H7 (cell line): ENCODE results near the gene CYSRT1. TPM values are rescaled to one million over a fixed set of nuclear protein-coding genes. Genes with fewer than 3 reads are reported as not detected.
A peak's percentile ranks its signal among the peaks of the same experiment; 100 is the strongest.

Experiments
- DNase-seq: peaks from one replicate; pipeline ENCODE4 v3.0.0; 2012
- H3K27me3 ChIP-seq: 2 replicates; pipeline ENCODE4 v1.6.0; 2011; ENCODE audit warnings: mild to moderate bottlenecking, low read length; ENCODE audit not compliant: control insufficient read depth, insufficient read depth
- H3K36me3 ChIP-seq: replicated peaks from 2 replicates; pipeline ENCODE4 v1.5.1; 2011; ENCODE audit warnings: low read length; ENCODE audit not compliant: control insufficient read depth, insufficient read depth
- H3K4me3 ChIP-seq: 2 replicates; pipeline ENCODE4 v1.5.1; 2011; ENCODE audit warnings: low read depth, mild to moderate bottlenecking, control low read depth, low read length, moderate library complexity; ENCODE audit not compliant: insufficient read depth
- total RNA-seq: library from RNA; depleted of rRNA; stranded (reverse); fragments of >200 nt; shearing (Covaris generic); gene quantifications from 2 replicates; pipeline ENCODE4 v1.2.3, GENCODE V29; 2014

Gene CYSRT1
- total RNA-seq, 1 experiment from 2014 or later = 0.83 TPM

GRCh38 chr9:137266162-137266527 is 41.2 kb downstream of the CYSRT1 start:
- Histone ChIP-seq H3K27me3 (no peaks in the 10 kb centered on the region), H3K36me3 (peaks cover 20% of the 10 kb centered on the region), H3K4me3 (no peak overlapping the region)
- peak; percentile 51 for DNase-seq

GRCh38 chr9:137266585-137267453 is 41.8 kb downstream of the CYSRT1 start:
- peak; percentile 48 for DNase-seq
- Histone ChIP-seq H3K36me3 (peaks cover 22% of the 10 kb centered on the region), H3K27me3 (no peaks in the 10 kb centered on the region), H3K4me3 (no peak overlapping the region)

- DNase-seq = peak; percentile 31
- Histone ChIP-seq H3K27me3 (no peaks in the 10 kb centered on the region), H3K36me3 (peaks cover 24% of the 10 kb centered on the region), H3K4me3 (no peak overlapping the region)
These were observed 43.0 kb downstream of the CYSRT1 start for GRCh38 chr9:137267933-137268355.

- H3K36me3 ChIP-seq = peaks cover 21% of the 10 kb centered on the region
- H3K27me3 ChIP-seq = no peaks in the 10 kb centered on the region
- H3K4me3 ChIP-seq = no peak overlapping the region
- DNase-seq = peak; percentile 24
These were observed 43.7 kb downstream of the CYSRT1 start for GRCh38 chr9:137268538-137269201.

- H3K4me3 ChIP-seq = no peak overlapping the region
These were observed 44.3 kb downstream of the CYSRT1 start for GRCh38 chr9:137269231-137269772.

GRCh38 chr9:137270929-137271695 is 46.1 kb downstream of the CYSRT1 start:
- DNase-seq = peak; percentile 61
- H3K4me3 ChIP-seq = no peak overlapping the region

More at GRCh38 chr9:137269231-137269772, 44.3 kb downstream of the CYSRT1 start:
- H3K36me3 ChIP-seq = peaks cover 19% of the 10 kb centered on the region
- peak; percentile 14 for DNase-seq
- H3K27me3 ChIP-seq = no peaks in the 10 kb centered on the region

GRCh38 chr9:137271696-137272076 is 46.7 kb downstream of the CYSRT1 start:
- H3K36me3 ChIP-seq = peaks cover 19% of the 10 kb centered on the region
- peak; percentile 57 for DNase-seq
- H3K27me3 ChIP-seq = no peaks in the 10 kb centered on the region
- no peak overlapping the region for H3K4me3 ChIP-seq

More at GRCh38 chr9:137270929-137271695, 46.1 kb downstream of the CYSRT1 start:
- Histone ChIP-seq H3K27me3 (no peaks in the 10 kb centered on the region), H3K36me3 (peaks cover 19% of the 10 kb centered on the region)

- peak; percentile 67 for DNase-seq
- no peaks in the 10 kb centered on the region for H3K27me3 ChIP-seq
- no peak overlapping the region for H3K4me3 ChIP-seq
- H3K36me3 ChIP-seq = peaks cover 18% of the 10 kb centered on the region
These were observed 47.5 kb downstream of the CYSRT1 start for GRCh38 chr9:137272241-137273094.

GRCh38 chr9:137273095-137273490 is 48.1 kb downstream of the CYSRT1 start:
- peak; percentile 88 for DNase-seq
- no peaks in the 10 kb centered on the region for H3K27me3 ChIP-seq
- H3K36me3 ChIP-seq = peaks cover 17% of the 10 kb centered on the region
- no peak overlapping the region for H3K4me3 ChIP-seq

- no peaks in the 10 kb centered on the region for H3K27me3 ChIP-seq
- H3K36me3 ChIP-seq = peaks cover 13% of the 10 kb centered on the region
- no peak overlapping the region for H3K4me3 ChIP-seq
- peak; percentile 59 for DNase-seq
These were observed 48.8 kb downstream of the CYSRT1 start for GRCh38 chr9:137273611-137274320.

- DNase-seq = no peak
- Histone ChIP-seq H3K4me3 (no peak overlapping the region), H3K27me3 (no peaks in the 10 kb centered on the region), H3K36me3 (peaks cover 4% of the 10 kb centered on the region)
These were observed 50.2 kb downstream of the CYSRT1 start for GRCh38 chr9:137275203-137275587.
